Neural progenitor cell (in vitro differentiated cells): ENCODE results near the gene SND1.

Experiments used
- EZH2phosphoT487 ChIP-seq: fragments of 200-600 bp; sonication (generic); IDR thresholded peaks from 2 replicates; pipeline ENCODE4 v1.6.1; 2017; ENCODE audit warnings: antibody characterized with exemption
- TF ChIP-seq, protein P1 (sequence below): fragments of 200-600 bp; sonication (generic); IDR thresholded peaks from 2 replicates; pipeline ENCODE4 v1.5.1; 2017; ENCODE audit warnings: antibody characterized with exemption, mild to moderate bottlenecking

DNA sequence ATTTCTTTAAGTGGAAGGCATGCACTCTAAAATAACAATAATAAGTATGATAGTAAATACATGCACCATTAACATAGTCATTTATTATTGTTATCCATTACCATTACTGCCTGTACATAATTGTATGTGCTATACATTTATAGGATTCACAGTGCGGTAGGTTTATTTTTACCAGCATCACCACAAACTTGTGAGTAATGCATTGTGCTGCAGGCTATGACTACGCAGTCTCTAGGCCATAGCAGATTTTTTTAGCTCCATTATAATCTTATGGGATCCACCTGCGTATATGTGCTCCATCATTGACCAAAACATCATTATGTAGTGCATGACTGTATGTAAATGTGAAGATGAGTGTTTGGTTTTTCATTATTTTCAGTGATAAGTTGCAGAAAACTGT lies 219.2 kb downstream of the SND1 start:
- TF ChIP-seq, protein P1, sequence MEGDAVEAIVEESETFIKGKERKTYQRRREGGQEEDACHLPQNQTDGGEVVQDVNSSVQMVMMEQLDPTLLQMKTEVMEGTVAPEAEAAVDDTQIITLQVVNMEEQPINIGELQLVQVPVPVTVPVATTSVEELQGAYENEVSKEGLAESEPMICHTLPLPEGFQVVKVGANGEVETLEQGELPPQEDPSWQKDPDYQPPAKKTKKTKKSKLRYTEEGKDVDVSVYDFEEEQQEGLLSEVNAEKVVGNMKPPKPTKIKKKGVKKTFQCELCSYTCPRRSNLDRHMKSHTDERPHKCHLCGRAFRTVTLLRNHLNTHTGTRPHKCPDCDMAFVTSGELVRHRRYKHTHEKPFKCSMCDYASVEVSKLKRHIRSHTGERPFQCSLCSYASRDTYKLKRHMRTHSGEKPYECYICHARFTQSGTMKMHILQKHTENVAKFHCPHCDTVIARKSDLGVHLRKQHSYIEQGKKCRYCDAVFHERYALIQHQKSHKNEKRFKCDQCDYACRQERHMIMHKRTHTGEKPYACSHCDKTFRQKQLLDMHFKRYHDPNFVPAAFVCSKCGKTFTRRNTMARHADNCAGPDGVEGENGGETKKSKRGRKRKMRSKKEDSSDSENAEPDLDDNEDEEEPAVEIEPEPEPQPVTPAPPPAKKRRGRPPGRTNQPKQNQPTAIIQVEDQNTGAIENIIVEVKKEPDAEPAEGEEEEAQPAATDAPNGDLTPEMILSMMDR, result no peak
- no peak for TF ChIP-seq EZH2phosphoT487
